ENCODE data around the gene PLEKHM3. TPM values are rescaled to one million over a fixed set of nuclear protein-coding genes. Genes with fewer than 3 reads are reported as not detected.

Gene PLEKHM3
- total RNA-seq, 1 experiment from 2014 or later = 19.9 TPM

DNA sequence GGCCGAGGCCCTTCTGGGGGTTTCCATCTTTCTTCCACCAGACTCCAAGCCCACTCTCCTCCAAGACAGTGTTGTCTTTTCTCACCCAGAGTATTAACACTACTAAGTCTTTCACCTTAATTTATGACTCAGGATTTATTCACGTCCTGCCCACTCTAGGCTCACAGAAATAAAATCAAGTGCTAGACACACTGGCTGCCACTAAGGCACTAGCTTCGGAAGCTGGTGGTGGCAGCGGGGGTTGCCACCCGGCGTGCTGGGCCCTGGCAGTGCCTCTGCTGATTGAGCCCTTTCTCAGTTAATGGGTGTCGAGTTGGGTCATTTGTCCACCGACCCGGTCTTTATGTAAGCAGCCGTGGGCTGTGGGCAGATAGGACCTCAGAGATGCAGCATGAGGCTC lies 162.0 kb downstream of the PLEKHM3 start:
- no peaks in the 10 kb centered on the region for H3K79me2 ChIP-seq (ENCODE audit: low read length)
- no peaks in the 10 kb centered on the region for H3K27me3 ChIP-seq (ENCODE audit: low read length)
- H3K9me3 ChIP-seq (ENCODE audit: low read length) = no peaks in the 10 kb centered on the region
- no peak overlapping the region for H3K4me2 ChIP-seq (ENCODE audit: low read depth, low read length, poor library complexity, severe bottlenecking)
- no peak for DNase-seq
- H3K27ac ChIP-seq (ENCODE audit: low read length) = no peak overlapping the region
- H3K9ac ChIP-seq (ENCODE audit: low read length) = no peak overlapping the region
- no peaks in the 10 kb centered on the region for H4K20me1 ChIP-seq (ENCODE audit: insufficient read depth, low read depth, low read length)
- H3K4me1 ChIP-seq (ENCODE audit: low read length) = no peaks in the 10 kb centered on the region; the same call in 1 of the 2 replicates
- H3K4me3 ChIP-seq (ENCODE audit: low read length) = no peak overlapping the region
- no peaks in the 10 kb centered on the region for H3K9me2 ChIP-seq (replicated peaks; ENCODE audit: insufficient read depth, low read length)
- no peak overlapping the region for H2AFZ ChIP-seq (ENCODE audit: low read length)
- H3K36me3 ChIP-seq (ENCODE audit: insufficient read depth, low read length) = no peaks in the 10 kb centered on the region

GRCh38 chr2:207861789-207862188 lies 163.5 kb downstream of the PLEKHM3 start:
- Histone ChIP-seq H3K4me2 (ENCODE audit: low read depth, low read length, poor library complexity, severe bottlenecking) (no peak overlapping the region), H3K27me3 (ENCODE audit: low read length) (no peaks in the 10 kb centered on the region), H2AFZ (ENCODE audit: low read length) (no peak overlapping the region), H3K9me3 (ENCODE audit: low read length) (no peaks in the 10 kb centered on the region), H3K4me1 (ENCODE audit: low read length) (no peaks in the 10 kb centered on the region; the same call in 1 of the 2 replicates), H3K4me3 (ENCODE audit: low read length) (no peak overlapping the region), H3K9ac (ENCODE audit: low read length) (no peak overlapping the region), H3K9me2 (replicated peaks; ENCODE audit: insufficient read depth, low read length) (no peaks in the 10 kb centered on the region), H3K27ac (ENCODE audit: low read length) (no peak overlapping the region), H3K36me3 (ENCODE audit: insufficient read depth, low read length) (no peaks in the 10 kb centered on the region), H3K79me2 (ENCODE audit: low read length) (no peaks in the 10 kb centered on the region), H4K20me1 (ENCODE audit: insufficient read depth, low read depth, low read length) (no peaks in the 10 kb centered on the region)
- no peak for DNase-seq

- Histone ChIP-seq H3K9ac (ENCODE audit: low read length) (no peak overlapping the region), H3K4me1 (ENCODE audit: low read length) (no peaks in the 10 kb centered on the region; the same call in 1 of the 2 replicates), H3K36me3 (ENCODE audit: insufficient read depth, low read length) (no peaks in the 10 kb centered on the region), H3K4me2 (ENCODE audit: low read depth, low read length, poor library complexity, severe bottlenecking) (no peak overlapping the region), H3K79me2 (ENCODE audit: low read length) (no peaks in the 10 kb centered on the region), H3K9me2 (replicated peaks; ENCODE audit: insufficient read depth, low read length) (no peaks in the 10 kb centered on the region), H3K27ac (ENCODE audit: low read length) (no peak overlapping the region), H2AFZ (ENCODE audit: low read length) (no peak overlapping the region), H4K20me1 (ENCODE audit: insufficient read depth, low read depth, low read length) (no peaks in the 10 kb centered on the region), H3K9me3 (ENCODE audit: low read length) (no peaks in the 10 kb centered on the region), H3K27me3 (ENCODE audit: low read length) (no peaks in the 10 kb centered on the region), H3K4me3 (ENCODE audit: low read length) (no peak overlapping the region)
- no peak for DNase-seq
Measured at GRCh38 chr2:207860685-207861084, 164.6 kb downstream of the PLEKHM3 start.

DNA sequence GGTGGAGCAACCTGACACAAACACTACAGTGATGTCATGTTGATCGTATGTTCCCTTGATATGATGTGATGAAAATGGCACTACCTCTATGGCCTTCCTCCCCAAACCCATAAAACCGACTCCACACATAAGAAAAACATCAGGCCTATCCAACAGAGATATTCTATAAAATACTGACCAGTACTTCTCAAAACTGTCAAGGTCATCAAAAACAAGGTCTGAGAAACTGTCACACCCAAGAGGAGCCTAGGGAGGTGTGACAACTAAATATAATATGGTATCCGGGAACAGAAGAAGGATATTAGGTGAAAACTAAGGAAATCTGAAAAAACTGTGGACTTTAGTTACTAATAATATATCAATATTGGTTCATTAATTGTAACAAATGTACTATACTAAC lies 169.7 kb downstream of the PLEKHM3 start:
- H3K79me2 ChIP-seq (ENCODE audit: low read length) = no peaks in the 10 kb centered on the region
- no peak overlapping the region for H2AFZ ChIP-seq (ENCODE audit: low read length)
- no peak overlapping the region for H3K9ac ChIP-seq (ENCODE audit: low read length)
- no peak overlapping the region for H3K4me2 ChIP-seq (ENCODE audit: low read depth, low read length, poor library complexity, severe bottlenecking)
- H3K9me2 ChIP-seq (replicated peaks; ENCODE audit: insufficient read depth, low read length) = no peaks in the 10 kb centered on the region
- no peaks in the 10 kb centered on the region for H4K20me1 ChIP-seq (ENCODE audit: insufficient read depth, low read depth, low read length)
- H3K9me3 ChIP-seq (ENCODE audit: low read length) = no peaks in the 10 kb centered on the region
- no peak overlapping the region for H3K27ac ChIP-seq (ENCODE audit: low read length)
- H3K4me3 ChIP-seq (ENCODE audit: low read length) = no peak overlapping the region
- H3K36me3 ChIP-seq (ENCODE audit: insufficient read depth, low read length) = no peaks in the 10 kb centered on the region
- no peaks in the 10 kb centered on the region for H3K27me3 ChIP-seq (ENCODE audit: low read length)
- no peaks in the 10 kb centered on the region for H3K4me1 ChIP-seq (ENCODE audit: low read length)
- no peak for DNase-seq

DNA sequence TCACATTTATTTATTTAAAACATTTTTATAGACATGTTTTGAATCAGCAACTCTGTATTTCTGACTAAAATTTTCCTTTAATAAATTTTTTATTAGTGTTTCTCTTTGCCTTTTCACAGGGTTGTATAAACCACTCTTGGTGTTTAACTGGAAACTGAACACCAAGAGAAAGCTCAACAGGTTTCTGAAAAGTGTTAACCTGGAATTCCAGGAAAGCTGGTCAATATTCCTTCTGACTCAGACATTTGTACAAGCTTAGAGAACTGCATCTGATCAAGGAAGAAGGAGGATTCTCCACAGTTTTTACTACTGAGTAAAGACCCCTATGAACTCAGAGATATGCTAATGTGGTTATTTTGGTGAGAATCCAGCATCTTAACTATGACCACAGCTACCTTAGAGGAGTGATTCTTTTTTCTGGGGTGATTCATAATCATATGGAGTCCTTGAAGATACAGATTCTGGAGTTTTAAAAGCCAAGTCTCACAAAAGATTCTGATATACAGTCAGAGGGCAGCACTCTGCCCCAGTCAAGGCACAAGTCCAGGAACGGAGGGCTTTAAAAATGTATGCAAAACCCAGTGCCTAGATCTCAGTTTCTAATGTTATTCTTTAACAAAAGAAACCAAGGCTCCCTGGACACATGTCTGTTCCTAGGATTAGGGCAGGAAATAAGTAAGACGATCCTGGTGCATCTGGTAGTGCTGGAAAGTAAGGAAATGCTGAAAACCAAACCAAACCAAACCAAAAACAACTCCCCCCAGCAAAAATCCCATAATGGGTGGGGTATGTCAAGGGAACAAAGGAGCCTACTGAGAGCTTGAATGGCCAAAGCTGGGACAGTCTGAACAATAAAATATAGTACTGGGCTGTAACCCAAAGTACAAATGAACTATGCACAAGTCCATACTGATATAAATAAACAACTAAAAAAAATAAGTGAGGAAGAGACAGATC lies 170.6 kb downstream of the PLEKHM3 start:
- Histone ChIP-seq H3K9ac (ENCODE audit: low read length) (no peak overlapping the region), H3K9me2 (replicated peaks; ENCODE audit: insufficient read depth, low read length) (no peaks in the 10 kb centered on the region), H3K27ac (ENCODE audit: low read length) (no peak overlapping the region), H2AFZ (ENCODE audit: low read length) (no peak overlapping the region), H3K27me3 (ENCODE audit: low read length) (no peaks in the 10 kb centered on the region), H3K9me3 (ENCODE audit: low read length) (no peaks in the 10 kb centered on the region), H3K4me2 (ENCODE audit: low read depth, low read length, poor library complexity, severe bottlenecking) (no peak overlapping the region), H4K20me1 (ENCODE audit: insufficient read depth, low read depth, low read length) (no peaks in the 10 kb centered on the region), H3K4me1 (ENCODE audit: low read length) (no peaks in the 10 kb centered on the region), H3K79me2 (ENCODE audit: low read length) (no peaks in the 10 kb centered on the region), H3K4me3 (ENCODE audit: low read length) (no peak overlapping the region), H3K36me3 (ENCODE audit: insufficient read depth, low read length) (no peaks in the 10 kb centered on the region)
- DNase-seq = no peak

GRCh38 chr2:207852791-207853190 lies 172.5 kb downstream of the PLEKHM3 start:
- no peaks in the 10 kb centered on the region for H3K9me3 ChIP-seq (ENCODE audit: low read length)
- no peaks in the 10 kb centered on the region for H3K36me3 ChIP-seq (ENCODE audit: insufficient read depth, low read length)
- no peaks in the 10 kb centered on the region for H3K4me1 ChIP-seq (ENCODE audit: low read length)
- H3K79me2 ChIP-seq (ENCODE audit: low read length) = no peaks in the 10 kb centered on the region
- H3K9me2 ChIP-seq (replicated peaks; ENCODE audit: insufficient read depth, low read length) = no peaks in the 10 kb centered on the region
- H3K4me3 ChIP-seq (ENCODE audit: low read length) = no peak overlapping the region
- no peaks in the 10 kb centered on the region for H4K20me1 ChIP-seq (ENCODE audit: insufficient read depth, low read depth, low read length)
- H2AFZ ChIP-seq (ENCODE audit: low read length) = no peak overlapping the region
- no peak overlapping the region for H3K4me2 ChIP-seq (ENCODE audit: low read depth, low read length, poor library complexity, severe bottlenecking)
- H3K27ac ChIP-seq (ENCODE audit: low read length) = no peak overlapping the region
- H3K27me3 ChIP-seq (ENCODE audit: low read length) = no peaks in the 10 kb centered on the region
- DNase-seq = no peak
- no peak overlapping the region for H3K9ac ChIP-seq (ENCODE audit: low read length)

- no peaks in the 10 kb centered on the region for H3K4me1 ChIP-seq (ENCODE audit: low read length)
- no peaks in the 10 kb centered on the region for H3K79me2 ChIP-seq (ENCODE audit: low read length)
- H4K20me1 ChIP-seq (ENCODE audit: insufficient read depth, low read depth, low read length) = no peaks in the 10 kb centered on the region
- DNase-seq = no peak
- no peaks in the 10 kb centered on the region for H3K36me3 ChIP-seq (ENCODE audit: insufficient read depth, low read length)
- no peaks in the 10 kb centered on the region for H3K9me2 ChIP-seq (replicated peaks; ENCODE audit: insufficient read depth, low read length)
- H3K4me2 ChIP-seq (ENCODE audit: low read depth, low read length, poor library complexity, severe bottlenecking) = no peak overlapping the region
- H3K4me3 ChIP-seq (ENCODE audit: low read length) = no peak overlapping the region
- no peaks in the 10 kb centered on the region for H3K27me3 ChIP-seq (ENCODE audit: low read length)
- no peak overlapping the region for H3K27ac ChIP-seq (ENCODE audit: low read length)
- no peak overlapping the region for H3K9ac ChIP-seq (ENCODE audit: low read length)
- H3K9me3 ChIP-seq (ENCODE audit: low read length) = no peaks in the 10 kb centered on the region
- no peak overlapping the region for H2AFZ ChIP-seq (ENCODE audit: low read length)
Measured at GRCh38 chr2:207849443-207849842, 175.9 kb downstream of the PLEKHM3 start.

DNA sequence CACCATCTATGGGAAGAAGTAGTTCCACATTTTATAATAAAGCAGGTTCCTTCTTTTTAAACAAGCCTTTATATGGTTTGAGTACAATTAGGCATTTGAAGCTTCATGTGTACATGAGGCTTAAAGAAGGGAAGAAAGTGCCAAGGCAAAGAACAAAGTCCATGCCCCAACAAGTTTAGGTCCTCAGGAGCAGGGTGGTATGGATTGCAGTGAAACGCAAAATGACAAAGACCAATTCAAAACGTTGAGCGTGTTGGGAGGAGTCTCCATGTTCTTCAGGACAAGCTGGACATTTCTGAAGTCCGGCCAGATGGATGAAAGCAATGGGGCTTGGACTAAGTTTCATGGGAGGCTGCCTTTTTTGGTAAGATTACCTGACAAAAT lies 176.8 kb downstream of the PLEKHM3 start:
- H3K9ac ChIP-seq (ENCODE audit: low read length) = no peak overlapping the region

More for the DNA sequence above, 176.8 kb downstream of the PLEKHM3 start:
- H3K27ac ChIP-seq (ENCODE audit: low read length) = no peak overlapping the region
- no peaks in the 10 kb centered on the region for H3K36me3 ChIP-seq (ENCODE audit: insufficient read depth, low read length)
- H3K4me3 ChIP-seq (ENCODE audit: low read length) = no peak overlapping the region
- no peak overlapping the region for H2AFZ ChIP-seq (ENCODE audit: low read length)
- DNase-seq = no peak
- H3K9me3 ChIP-seq (ENCODE audit: low read length) = no peaks in the 10 kb centered on the region
- H3K4me1 ChIP-seq (ENCODE audit: low read length) = no peaks in the 10 kb centered on the region
- no peaks in the 10 kb centered on the region for H3K79me2 ChIP-seq (ENCODE audit: low read length)
- H4K20me1 ChIP-seq (ENCODE audit: insufficient read depth, low read depth, low read length) = no peaks in the 10 kb centered on the region
- no peaks in the 10 kb centered on the region for H3K9me2 ChIP-seq (replicated peaks; ENCODE audit: insufficient read depth, low read length)
- H3K27me3 ChIP-seq (ENCODE audit: low read length) = no peaks in the 10 kb centered on the region
- H3K4me2 ChIP-seq (ENCODE audit: low read depth, low read length, poor library complexity, severe bottlenecking) = no peak overlapping the region

Data from Karpas-422 (cell line).